GM23248 (cell line): Measurements from ENCODE around the gene SESTD1.

Source experiments
- EZH2 ChIP-seq: fragments of 200-600 bp; sonication (generic); IDR thresholded peaks from 2 replicates; pipeline ENCODE4 v1.6.1; 2018; ENCODE audit warnings: antibody characterized with exemption, mild to moderate bottlenecking; ENCODE audit not compliant: insufficient read depth, poor library complexity, severe bottlenecking
- EZH2phosphoT487 ChIP-seq: fragments of 200-600 bp; sonication (generic); IDR thresholded peaks from 2 replicates; pipeline ENCODE4 v1.6.1; 2018; ENCODE audit warnings: antibody characterized with exemption, moderate library complexity, mild to moderate bottlenecking, low read depth; ENCODE audit not compliant: insufficient read depth

- TF ChIP-seq EZH2, result no peak
- TF ChIP-seq EZH2phosphoT487, result no peak
These were observed 69.5 kb downstream of the SESTD1 start for GRCh38 chr2:179195141-179195540.
